H54 (cell line): ENCODE measurements around the gene GPR42.
"Not testable (repeated sequence)": the region's sequence is repeated elsewhere in the genome, so short reads cannot be mapped to it uniquely, and the experiment has no call there.

Source experiments
- DNase-seq: peaks from one replicate; pipeline ENCODE4 v3.0.0; 2011; ENCODE audit warnings: low spot score, mixed read lengths; ENCODE audit not compliant: insufficient read length
- FAIRE-seq: peaks from 3 replicates; lab custom pipeline; 2011; peaks lifted over from hg19 to GRCh38; lab: Jason Lieb, UNC
- POLR2A ChIP-seq: IDR thresholded peaks from 2 replicates; pipeline ENCODE4 v1.6.1; 2011; ENCODE audit warnings: low read depth, mild to moderate bottlenecking, low read length

The GPR42 gene

DNA sequence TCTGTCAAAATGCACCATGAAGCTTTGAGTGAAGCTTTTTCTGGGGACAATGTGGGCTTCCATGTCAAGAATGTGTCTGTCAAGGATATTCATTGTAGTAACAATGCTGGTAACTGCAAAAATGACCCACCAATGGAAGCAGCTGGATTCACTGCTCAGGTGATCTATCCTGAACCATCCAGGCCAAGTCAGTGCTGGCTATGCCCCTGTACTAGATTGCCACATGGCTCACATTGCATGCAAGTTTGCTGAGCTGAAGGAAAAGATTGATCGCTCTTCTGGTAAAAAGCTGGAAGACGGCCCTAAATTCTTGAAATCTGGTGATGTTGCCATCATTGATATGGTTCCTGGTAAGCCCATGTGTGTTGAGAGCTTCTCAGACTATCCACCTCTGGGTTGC lies 12.7 kb downstream of the GPR42 start:
- no peak for TF ChIP-seq POLR2A
- DNase-seq (no peak), FAIRE-seq (no peak)

DNA sequence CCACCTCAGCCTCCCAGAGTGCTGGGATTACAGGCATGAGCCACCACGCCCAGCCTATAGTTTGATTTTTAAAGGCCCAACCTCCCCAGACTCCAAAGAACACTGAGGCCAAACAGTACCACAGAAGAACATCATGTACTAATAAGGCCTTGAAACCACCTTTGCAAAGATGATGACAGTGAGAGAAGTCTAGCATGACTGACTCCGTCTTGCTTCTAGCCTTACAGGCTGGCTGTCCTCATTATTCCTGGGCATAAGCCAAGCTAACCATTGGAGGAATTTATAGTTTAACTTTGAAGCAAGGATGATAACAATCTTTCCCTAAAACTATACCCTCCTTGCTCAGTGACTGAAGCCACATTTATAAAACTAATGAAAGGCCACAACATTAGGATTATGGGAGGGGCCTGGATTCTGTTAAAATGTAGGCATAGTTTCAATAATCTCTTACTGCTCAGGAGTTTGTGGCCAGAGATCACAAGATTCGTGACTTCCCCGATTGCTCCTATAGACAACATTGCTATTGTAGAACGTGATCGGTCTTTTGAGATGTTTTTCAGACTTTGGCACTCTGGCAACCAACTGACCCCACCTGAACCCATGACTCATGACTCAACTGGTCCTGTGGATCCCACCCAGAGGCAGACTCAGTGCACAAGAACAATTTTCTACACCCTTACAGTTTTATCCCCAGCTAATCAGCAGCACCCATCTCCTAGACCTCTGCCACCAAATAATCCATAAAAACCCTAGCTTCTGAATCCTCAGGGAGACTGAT lies 17.6 kb downstream of the GPR42 start:
- DNase-seq (no peak), FAIRE-seq (no peak)
- no peak for TF ChIP-seq POLR2A

DNA sequence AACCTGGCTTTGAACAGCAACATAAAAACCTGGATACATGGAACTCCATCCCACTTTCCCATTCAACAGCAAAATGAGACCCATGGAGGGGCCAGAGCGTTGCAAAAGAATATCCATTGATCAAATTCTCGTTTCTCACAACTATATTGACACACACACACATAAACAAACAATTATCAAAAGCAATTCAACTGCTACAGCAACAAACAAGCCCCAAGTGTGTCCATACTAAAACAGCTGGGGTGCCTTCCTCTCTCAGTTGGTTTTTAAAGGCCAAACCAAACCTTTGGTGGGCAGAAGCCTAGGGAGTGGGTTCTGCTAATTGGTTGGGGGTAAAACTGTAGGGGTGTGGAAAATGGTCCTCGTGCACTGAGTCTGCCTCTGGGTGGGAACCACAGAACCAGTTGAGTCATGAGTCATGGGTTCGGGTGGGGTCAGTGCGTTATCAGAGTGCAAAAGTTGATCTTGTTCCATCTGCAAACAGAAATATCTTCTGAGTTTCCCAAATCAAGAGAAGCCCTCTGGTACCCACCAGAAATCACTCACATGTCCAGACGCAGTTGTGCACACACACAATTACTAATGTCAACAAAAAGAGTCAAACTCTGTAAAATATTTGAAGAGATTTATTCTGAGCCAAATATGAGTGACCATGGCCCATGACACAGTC lies 18.5 kb downstream of the GPR42 start:
- FAIRE-seq (no peak), DNase-seq (no peak)
- TF ChIP-seq POLR2A = no peak

DNA sequence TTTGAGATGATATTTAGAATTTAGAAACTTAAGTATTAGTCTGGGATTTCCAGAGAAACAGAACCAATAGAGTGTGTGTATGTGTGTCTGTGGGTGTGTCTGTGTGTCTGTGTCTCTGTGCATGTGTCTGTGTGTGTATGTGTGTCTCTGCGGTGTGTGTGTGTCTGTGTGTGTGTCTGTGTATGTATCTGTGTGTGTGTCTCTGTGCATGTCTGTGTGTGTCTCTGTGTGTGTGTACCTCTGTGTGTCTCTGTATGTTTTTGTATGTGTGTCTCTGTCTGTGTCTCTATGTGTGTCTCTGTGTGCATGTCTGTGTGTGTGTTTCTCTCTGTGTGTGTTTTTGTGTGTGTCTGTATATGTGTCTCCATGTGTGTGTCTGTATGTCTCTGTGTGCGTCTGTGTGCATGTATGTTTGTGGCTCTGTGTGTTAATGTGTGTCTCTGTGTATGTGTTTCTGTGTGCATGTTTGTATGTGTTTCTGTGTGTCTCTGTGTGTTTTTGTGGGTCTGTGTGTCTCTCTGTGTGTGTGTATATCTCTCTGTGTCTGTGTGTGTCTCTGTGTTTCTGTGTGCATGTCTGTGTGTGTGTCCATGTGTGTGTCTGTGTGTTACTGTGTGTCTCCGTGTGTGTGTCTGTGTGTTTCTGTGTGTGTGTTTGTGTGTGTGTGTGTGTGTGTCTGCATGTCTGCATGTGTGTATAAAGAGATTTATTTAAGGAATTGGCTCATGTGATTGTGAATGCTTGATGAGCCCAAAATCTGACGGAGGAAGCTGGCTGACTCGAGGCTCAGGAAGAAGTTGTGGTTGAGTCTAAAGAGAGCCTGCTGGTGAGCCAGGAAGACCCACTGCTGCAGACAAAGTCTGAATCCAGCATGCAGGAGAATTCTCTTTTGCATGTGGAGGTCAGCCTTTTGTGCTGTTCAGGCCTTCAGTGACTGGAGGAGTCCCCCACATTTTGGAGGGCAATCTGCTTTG lies 22.2 kb downstream of the GPR42 start:
- DNase-seq = no peak
- TF ChIP-seq POLR2A = no peak
- no peak for FAIRE-seq

DNA sequence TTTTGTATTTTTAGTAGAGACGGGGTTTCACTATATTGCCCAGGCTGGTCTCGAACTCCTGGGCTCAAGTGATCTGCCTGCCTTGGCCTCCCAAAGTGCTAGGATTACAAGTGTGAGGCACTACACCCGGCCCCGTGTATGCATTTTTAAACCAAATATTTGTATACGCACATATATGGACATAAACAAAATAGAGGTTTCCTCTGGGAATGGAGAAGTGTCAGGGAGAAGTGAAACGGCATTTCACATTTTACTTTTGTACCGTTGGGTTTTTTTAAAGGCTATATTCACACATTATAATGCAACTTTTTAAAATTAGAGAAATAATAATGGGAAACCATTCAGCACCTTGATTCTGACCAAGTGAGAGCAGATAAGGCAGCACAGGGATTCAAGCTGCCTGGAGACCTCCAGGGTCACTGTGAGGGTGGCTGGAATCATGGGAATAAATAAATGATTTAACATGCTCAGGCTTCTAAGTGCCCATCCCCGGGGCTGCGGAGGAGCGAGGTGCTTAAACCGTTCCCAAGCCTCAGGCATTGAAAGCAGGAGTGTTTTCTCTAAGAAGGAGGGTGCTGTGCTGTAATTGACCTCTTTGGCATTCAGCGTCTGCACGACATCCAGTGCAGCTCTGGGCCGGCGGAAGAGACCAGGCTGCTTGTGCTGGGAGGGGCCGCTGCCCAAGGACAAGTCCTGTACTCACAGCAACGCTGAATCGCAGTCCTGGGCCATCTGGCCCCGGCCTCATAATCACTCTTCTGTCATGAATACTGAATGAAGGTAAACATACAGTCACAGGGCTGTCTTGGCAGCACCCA lies 24.7 kb downstream of the GPR42 start:
- TF ChIP-seq POLR2A = no peak
- DNase-seq = no peak
- no peak for FAIRE-seq

DNA sequence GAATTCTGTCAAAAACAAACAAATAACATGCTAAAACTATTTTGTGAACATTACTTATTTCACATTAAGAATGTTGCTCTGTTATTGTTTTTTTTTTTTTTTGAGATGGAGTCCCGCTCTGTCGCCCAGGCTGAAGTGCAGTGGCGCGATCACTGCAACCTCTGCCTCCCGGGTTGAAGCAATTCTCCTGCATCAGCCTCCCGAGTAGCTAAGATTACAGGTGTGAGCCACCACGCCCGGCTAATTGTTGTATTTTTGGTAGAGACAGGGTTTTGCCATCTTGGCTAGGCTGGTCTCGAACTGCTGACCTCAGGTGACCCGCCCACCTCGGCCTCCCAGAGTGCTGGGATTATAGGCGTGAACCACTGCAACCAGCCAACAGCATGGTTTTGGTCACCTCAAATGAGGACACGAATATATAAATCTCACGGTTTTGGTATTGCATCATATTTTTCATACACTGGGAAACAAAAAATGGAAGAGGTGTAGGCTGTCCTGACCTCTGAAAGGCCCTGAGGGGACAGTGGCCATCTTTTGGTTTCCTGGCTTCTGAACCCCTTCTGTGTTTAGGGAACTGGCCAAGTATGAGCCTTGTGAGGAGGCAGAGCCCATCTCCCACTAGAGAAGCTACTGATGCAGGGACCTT lies 25.5 kb downstream of the GPR42 start:
- FAIRE-seq = no peak
- DNase-seq = no peak
- no peak for TF ChIP-seq POLR2A

- DNase-seq = no peak
- TF ChIP-seq POLR2A = no peak
- FAIRE-seq = no peak
These were observed 26.2 kb downstream of the GPR42 start for GRCh38 chr19:35397064-35397463.

DNA sequence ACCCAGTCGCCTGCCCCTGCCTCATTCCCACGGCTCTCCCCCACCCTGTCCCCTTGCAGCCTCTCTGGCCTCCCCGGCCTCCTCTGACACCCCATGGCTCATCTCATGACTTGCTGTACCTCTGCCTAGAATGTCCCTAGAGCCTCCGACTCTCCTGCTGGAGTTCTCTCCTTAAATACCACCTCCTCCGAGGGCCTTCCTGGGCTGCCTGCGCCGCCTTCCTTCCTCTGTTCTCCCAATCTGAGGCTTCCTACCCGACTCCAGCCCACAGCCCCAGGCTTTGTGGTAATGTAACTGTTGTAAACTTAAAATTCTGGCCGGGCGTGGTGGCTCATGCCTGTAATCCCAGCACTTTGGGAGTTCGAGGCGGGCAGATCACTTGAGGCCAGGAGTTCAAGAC lies 27.7 kb downstream of the GPR42 start:
- FAIRE-seq (no peak), DNase-seq (no peak)
- no peak for TF ChIP-seq POLR2A

- DNase-seq = no peak
- TF ChIP-seq POLR2A = no peak
- FAIRE-seq = no peak
These were observed 28.4 kb downstream of the GPR42 start for GRCh38 chr19:35399231-35399630.

DNA sequence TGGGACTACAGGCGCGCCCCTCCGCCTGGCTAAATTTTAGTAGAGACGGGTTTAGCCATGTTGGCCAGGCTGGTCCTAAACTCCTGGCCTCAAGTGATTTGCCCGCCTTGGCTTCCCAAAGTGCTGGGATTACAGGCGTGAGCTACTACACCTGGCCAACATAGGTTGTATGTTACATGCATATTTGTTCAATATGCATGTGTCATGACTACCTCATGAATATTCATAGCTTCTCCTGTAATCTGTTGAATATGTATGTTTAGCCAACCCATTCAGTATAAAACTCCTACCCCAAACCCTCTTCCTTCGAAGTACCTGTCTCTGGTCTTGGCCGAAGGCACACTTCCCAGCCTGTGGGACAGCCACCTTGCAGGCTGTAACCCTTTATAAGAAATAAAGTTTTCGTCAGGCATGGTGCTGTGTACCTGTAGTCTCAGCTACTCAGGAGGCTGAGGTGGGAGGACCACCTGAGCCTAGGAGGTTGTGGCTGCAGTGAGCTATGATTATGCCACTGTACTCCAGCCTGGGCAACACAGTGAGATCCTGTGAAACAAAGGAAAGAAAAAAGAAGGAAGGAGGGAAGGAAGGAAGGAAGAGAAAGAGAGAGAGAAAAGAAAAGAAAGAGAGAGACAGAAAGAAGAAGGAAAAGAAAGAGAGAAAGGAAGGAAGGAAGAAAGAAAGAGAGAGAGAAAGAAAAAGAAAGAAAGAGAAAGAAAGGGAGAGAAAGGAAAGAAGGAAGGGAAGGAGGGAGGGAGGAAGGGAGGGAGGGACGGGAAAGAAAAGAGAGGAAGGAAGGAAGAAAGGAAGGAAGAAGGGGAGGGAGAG lies 29.3 kb downstream of the GPR42 start:
- DNase-seq (no peak), FAIRE-seq (no peak)
- TF ChIP-seq POLR2A = no peak

GRCh38 chr19:35400773-35401100 lies 29.9 kb downstream of the GPR42 start:
- DNase-seq = no peak
- TF ChIP-seq POLR2A = no peak
- FAIRE-seq = no peak

- not testable (repeated sequence) for FAIRE-seq
These were observed 30.5 kb downstream of the GPR42 start for GRCh38 chr19:35401416-35401815.

More at GRCh38 chr19:35401416-35401815, 30.5 kb downstream of the GPR42 start:
- not testable (repeated sequence) for DNase-seq
